HG03025 (cell line): ENCODE measurements around the gene OPTN.

Source experiments
- ATAC-seq: cut with Tn5 transposase; IDR thresholded peaks from one replicate; pipeline ENCODE4 v1.9.1; 2021; ENCODE audit warnings: mild to moderate bottlenecking, moderate library complexity; ENCODE audit not compliant: unreplicated experiment, low FRiP score

OPTN gene

DNA sequence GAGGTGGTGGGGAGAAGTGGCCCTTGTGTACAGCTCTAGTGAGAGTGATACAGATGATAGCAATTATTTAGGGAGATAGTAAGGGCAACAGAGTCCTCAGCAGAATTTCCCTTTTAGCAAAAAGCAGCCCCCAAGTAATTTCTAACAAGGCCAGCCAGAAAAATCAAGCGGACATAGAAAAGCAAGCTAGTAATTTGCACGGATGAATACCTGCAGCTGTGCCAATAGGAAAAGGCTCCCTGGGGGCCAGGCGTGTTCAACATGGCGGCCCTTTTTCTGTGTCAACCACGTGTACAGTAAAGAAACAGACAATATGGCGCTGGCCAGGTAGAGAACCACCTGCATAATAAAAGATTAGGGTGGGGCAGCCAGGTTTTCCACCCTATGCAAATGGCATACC is 68.8 kb downstream of the OPTN start:
- no peak for ATAC-seq

DNA sequence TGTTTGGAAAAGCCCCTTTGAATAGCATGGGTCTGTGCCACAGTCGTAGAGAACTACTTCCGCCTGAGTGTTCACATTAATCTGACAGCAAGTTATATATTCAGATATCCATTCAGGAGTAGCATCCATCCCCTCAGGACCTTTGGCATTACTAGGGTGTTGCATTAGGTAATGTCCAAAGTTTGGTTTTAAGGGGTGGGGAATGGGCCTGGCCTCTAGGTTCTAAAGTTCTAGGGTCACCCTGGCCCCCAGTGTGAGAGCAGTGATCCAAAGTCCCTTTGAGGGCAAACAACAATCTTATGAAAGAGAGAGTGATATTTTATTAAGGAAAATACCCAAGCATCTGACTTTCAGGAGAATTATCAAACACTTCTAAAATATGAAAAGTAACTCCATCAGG is 73.7 kb downstream of the OPTN start:
- ATAC-seq, result no peak

DNA sequence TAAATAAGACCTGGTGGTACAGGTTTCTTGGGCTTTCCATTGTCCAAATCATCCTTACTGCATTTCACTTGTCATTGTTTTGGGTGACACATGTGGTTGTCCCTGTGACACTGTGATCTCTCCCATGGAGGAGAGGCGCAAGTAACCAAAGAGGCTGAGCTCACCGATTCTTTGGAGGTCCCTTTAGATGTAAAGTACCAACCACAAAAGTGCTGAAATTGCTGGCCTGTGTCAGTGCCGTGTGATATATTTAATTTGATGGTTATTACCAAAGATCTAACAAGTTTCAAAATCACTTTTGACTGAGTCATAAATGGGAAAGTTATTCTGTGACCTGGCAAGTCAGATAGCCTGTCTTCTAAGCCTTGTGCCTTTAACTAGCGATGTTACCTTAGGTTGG is 80.8 kb downstream of the OPTN start:
- no peak for ATAC-seq

DNA sequence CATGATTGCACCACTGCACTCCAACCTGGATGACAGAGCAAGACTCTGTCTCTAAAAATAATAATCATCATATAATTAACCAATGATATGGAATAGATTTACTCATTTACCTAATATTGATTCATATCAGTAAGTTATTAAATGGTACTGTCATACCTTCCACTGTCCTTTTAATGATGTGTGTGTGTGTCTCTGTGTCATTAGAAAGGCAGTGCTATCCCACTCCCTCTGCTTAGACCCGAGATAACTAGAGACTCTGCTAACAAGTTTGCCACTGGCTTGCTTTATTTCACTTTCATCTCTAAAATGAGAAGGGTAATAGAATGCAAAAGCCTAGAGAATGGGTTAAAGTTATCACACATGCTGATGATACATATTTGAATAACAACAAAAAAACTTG is 82.5 kb downstream of the OPTN start:
- no peak for ATAC-seq

DNA sequence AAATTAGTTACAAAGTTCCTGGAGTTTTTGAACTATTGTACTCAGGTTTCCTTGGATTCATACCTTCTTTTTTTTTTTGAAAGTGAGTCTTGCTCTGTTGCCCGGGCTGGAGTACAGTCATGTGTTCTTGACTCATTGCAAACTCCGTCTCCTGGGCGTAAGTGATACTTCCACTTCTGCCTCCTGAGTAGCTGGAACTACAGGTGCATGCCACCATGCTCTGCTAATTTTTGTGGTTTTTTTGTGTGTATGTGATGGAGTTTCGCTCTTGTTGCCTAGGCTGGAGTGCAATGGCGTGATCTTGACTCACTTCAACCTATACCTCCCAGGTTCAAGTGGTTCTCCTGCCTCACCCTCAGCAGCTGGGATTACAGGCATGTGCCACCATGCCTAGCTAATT is 83.7 kb downstream of the OPTN start:
- ATAC-seq, result no peak

DNA sequence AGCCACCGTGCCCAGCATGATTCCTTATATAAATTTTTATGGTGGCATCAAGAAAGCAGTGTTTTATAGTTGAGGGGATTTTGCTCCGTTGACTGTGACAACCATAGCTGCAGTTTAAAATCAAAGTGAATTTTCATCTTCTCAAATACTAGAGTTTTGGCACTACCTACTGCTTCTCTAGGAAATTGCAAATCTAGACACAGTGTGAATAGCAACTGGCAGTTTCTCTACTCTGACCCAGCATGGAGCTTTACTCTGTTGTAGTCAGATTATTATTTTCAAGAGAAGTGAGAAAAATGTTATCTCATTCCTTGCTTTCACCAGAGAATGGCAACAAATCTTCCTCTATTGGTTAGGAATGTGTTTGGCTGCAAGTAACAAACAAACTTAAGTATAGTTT is 84.3 kb downstream of the OPTN start:
- no peak for ATAC-seq

DNA sequence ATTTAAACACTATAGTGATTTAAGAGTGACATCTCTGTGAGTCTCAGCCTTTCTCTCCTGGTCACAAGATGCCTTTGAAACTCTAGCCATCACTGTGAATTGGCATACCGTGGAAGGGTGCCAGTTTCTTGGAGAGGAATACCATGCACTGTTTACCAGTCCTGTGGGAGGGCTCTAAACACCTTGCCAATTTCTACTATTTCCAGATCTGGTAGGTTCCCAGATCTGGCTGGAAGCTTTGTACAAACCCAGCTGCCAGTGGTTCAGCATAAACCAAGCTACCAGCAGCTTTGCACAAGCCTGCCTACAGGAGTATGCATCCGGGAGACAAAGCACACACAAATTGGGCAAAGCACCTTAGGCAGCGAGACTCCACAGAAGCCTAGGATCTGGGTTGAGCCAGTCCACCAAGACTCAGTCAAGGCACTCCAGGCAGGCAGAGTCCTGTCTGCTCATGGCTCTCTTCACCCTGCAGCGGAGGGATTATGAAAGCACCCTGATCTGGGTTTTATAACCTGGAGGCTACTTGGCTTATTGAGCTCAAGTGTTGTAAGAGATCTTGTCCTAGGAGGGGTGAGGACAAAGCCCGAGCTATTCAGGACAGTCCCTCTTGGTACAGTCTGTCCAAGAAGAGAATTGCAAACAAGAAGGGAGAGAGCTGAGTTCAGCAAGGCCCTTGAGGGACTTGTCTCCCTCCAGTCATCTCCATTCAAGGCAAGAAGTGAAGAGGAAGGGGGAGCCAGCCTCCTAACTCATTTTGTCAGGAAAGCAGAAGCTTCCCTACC is 85.0 kb downstream of the OPTN start:
- no peak for ATAC-seq

DNA sequence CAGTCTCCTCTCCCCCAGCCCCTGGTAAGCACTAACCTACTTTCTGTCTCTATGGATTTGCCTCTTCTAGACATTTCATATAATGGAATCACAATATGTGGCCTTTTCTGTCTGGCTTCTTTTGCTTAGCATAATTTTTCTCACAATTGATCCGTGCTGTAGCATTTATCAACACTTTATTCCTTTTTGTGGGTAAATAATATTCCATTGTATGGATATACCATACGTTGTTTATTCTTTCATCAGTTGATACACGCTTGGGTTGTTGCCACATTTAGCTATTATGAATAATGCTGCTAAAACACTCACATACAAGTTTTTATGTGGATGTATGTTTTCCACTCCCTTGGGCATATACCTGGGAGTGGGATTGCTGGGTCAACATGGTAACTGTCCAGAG is 87.2 kb downstream of the OPTN start:
- no peak for ATAC-seq
